NCI-H2227 treated with DMSO at 0.1 percent for 48 hours (cell line): ENCODE results near the gene GATAD2A.
A peak's percentile ranks its signal among the peaks of the same experiment; 100 is the strongest.
"Not testable (repeated sequence)": the region's sequence is repeated elsewhere in the genome, so short reads cannot be mapped to it uniquely, and the experiment has no call there.

Source experiments
- DNase-seq: peaks from one replicate; lab custom pipeline; 2025; lab: John Stamatoyannopoulos, UW

The GATAD2A gene

GRCh38 chr19:19468424-19469050 is 63.1 kb downstream of the GATAD2A start:
- DNase-seq: no peak

DNA sequence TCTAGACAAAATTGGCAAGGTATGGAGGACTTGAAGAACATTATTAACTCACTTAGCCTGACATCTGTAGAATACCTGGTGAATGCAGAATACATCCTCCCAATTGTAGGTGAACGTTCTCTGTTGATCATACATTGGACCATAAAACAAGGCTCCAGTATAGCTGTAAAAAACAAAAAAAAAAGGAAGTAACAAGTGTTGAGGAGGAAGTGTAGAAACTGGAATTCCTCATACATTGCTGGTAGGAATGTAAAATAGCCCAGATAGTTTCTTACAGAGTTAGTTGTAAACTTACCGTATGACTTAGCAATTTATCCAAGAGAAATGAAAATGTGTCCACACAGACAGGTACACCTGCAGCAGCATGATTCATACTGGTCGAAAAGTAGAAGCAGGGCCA is 65.1 kb downstream of the GATAD2A start:
- no peak for DNase-seq

- DNase-seq: no peak
Measured at GRCh38 chr19:19471682-19472081, 66.2 kb downstream of the GATAD2A start.

- not testable (repeated sequence) for DNase-seq
Measured at GRCh38 chr19:19472106-19472505, 66.6 kb downstream of the GATAD2A start.

- no peak for DNase-seq
Measured at GRCh38 chr19:19475015-19475765, 69.7 kb downstream of the GATAD2A start.

GRCh38 chr19:19475849-19476828 is 70.7 kb downstream of the GATAD2A start:
- DNase-seq: no peak

GRCh38 chr19:19477705-19478383 is 72.4 kb downstream of the GATAD2A start:
- no peak for DNase-seq

- no peak for DNase-seq
Measured at GRCh38 chr19:19480688-19481087, 75.2 kb downstream of the GATAD2A start.

DNA sequence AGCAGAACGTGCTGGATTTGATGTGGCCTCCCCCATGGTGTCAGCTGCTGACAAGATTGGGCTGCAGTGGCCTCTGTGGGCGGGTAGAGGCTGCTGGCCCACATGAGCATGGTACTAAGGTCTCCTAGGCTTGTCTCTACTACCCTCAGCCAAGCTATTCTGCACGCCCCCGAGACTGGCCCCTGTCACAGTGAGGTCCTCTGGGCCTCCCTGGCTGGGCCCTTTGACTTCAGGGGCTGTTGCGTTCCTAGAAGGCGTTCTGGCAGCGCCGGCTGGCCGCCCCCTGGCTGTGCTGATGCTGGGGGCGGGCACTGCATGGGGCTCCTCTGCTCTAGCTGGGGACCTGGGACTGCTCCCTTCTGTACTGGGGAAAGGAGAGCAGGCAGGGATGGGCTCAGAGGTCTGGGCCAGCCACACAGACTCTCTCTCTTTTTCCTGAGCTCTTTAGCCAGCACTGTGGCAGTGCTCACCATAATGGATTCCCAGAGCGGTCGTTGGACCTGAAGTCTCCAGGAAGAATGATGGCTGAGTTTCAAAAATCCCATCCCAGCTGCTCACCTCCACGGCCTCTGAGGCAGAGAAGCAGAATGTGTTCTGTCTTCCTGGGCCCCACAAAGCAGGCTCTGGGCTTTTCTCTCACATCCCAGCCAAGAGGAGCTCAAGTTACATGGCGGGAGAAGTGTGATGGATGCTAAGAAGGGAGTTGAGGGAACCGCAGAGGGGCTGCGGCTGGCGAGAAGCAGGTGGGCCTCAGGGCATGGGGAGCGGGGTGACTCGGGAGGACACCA is 77.5 kb downstream of the GATAD2A start:
- DNase-seq: no peak

- DNase-seq: no peak
Measured at GRCh38 chr19:19485161-19485997, 79.9 kb downstream of the GATAD2A start.

- no peak for DNase-seq
Measured at GRCh38 chr19:19485998-19486290, 80.5 kb downstream of the GATAD2A start.

- no peak for DNase-seq
Measured at GRCh38 chr19:19486343-19487076, 81.0 kb downstream of the GATAD2A start.

DNA sequence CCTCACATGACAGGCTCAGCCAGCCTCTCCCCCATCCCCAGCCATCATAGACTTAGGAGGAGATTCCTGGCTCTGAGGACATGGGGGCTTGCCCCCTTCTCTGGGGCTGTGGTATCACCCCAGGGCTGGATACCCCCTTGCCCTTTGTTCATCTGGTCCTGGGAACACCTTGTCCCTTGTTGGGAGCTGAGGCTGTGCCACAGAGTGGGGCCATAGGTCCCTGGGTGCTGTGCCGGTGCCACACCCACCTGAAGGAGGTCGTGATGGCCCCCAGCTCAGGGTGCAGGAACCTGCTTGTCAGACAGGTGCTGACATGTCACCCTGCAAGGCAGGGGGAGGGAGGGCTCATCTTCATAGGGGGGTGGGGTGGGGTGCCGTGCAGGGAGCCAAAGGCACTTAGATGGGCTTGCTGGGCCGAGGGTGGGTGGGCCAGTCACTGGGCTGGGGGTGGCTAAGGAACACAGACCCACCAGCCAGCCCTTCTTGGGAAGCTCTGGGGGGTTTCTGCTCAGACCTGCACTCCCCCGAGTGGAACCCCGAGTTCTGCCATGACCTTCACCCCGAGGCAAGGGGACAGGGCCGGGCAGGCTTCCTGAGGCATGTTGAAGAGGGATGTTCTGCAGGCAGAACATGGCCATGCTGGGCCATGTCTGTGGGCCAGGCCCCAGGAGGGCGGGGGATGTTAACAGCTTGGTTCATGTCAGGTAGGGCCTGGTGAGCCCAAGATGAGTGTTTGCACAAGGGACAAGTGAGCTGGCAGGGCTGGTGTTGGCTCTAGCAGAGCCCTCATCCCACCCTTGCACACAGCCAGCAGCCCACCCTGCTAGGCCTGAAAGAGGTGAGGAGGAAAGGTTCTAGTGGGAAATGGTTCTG is 81.8 kb downstream of the GATAD2A start:
- no peak for DNase-seq

DNA sequence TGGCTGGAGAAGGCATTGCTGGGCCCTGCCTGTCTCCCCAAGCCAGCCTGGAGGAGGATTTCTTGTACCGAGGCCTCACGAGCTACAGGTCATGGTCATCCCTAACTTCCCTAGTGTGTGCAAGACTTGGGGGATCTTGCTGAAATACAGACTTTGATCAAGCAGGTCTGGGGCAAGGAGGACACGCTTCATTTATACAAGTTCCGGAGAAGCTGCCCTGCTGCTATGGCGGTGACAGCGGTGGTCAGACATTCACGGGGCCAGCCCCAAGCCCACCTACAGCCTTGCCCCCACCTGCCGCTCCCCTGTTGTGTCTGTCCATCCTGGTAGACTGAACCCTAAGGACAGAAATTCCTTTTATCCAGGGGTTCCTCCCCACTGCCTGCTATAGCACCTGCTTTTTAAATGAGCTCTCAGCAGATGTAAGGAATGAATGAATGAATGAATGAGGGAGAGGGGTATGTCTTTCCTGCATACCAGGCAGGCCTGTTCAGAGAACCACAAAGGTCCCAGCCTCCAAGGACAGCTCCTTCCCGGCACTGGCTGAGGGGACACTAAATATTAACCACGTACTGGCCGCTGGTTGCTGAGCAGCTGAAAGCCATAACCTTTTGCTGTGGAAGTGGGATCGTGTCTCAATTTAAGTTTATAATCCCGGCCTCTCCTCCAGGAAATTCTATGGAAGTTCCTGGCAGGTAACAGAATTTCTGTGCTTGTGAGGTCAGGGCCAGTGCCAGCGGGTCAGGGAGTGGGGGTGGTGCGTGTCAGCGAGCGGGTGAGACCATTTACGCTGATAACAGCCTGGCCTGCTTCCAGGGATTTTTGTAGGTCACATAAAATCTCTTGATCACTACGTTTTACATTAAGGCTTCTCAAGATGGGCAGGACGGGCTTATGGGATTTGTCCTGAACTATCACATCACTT is 82.7 kb downstream of the GATAD2A start:
- no peak for DNase-seq

GRCh38 chr19:19488875-19489690 is 83.6 kb downstream of the GATAD2A start:
- peak; percentile 51 for DNase-seq

DNA sequence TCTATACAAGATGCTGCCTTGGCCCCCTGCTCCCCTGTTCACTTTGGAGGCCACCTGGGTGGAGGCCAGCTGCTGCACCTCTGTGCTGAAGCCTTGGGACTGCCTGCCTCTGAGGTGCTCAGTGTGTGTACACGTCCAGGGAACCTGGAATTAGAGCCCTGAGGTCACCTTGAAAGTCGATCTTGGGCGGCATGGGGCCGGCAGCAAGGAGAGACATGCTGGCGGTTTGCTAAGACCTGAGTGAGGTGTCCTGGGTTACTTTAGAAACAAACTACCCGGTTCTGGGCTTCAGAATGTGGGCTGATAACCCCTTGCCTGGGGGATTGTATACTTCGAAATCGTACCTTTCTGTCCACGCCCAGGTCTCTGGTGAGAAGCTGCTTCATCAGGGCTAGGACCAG is 84.3 kb downstream of the GATAD2A start:
- no peak for DNase-seq
